Limb (tissue), 2 donors: ENCODE results near the gene NBDY.
"Not testable (repeated sequence)": the region's sequence is repeated elsewhere in the genome, so short reads cannot be mapped to it uniquely, and the experiment has no call there.

Experiments
- DNase-seq, 2 donors: peaks; one replicate each; pipeline ENCODE4 v3.0.0-alpha.2; 2016; ENCODE audit errors: extremely low spot score in 2 of 2

The NBDY gene

GRCh38 chrX:56800307-56800706 lies 71.3 kb downstream of the NBDY start:
- DNase-seq, result no peak

GRCh38 chrX:56800801-56801200 lies 71.8 kb downstream of the NBDY start:
- DNase-seq, result no peak

- DNase-seq, result no peak
Measured at GRCh38 chrX:56802428-56802827, 73.4 kb downstream of the NBDY start.

- peak; percentile 7 to 47 for DNase-seq
Measured at GRCh38 chrX:56802921-56803849, 74.1 kb downstream of the NBDY start.

- DNase-seq, result no peak
Measured at GRCh38 chrX:56803850-56804681, 75.0 kb downstream of the NBDY start.

GRCh38 chrX:56804867-56805266 lies 75.8 kb downstream of the NBDY start:
- no peak for DNase-seq

GRCh38 chrX:56805399-56805798 lies 76.4 kb downstream of the NBDY start:
- no peak for DNase-seq

- DNase-seq, result not testable (repeated sequence)
Measured at GRCh38 chrX:56806176-56806575, 77.1 kb downstream of the NBDY start.

- DNase-seq, result no peak
Measured at GRCh38 chrX:56811599-56811998, 82.6 kb downstream of the NBDY start.

- no peak for DNase-seq
Measured at GRCh38 chrX:56812515-56813105, 83.6 kb downstream of the NBDY start.

- no peak for DNase-seq
Measured at GRCh38 chrX:56813318-56813837, 84.3 kb downstream of the NBDY start.

- DNase-seq, result no peak
Measured at GRCh38 chrX:56817179-56817578, 88.1 kb downstream of the NBDY start.

- no peak for DNase-seq
Measured at GRCh38 chrX:56826020-56826419, 97.0 kb downstream of the NBDY start.

- no peak for DNase-seq
Measured at GRCh38 chrX:56833626-56834025, 104.6 kb downstream of the NBDY start.

- no peak for DNase-seq
Measured at GRCh38 chrX:56853436-56853835, 124.4 kb downstream of the NBDY start.

GRCh38 chrX:56857042-56857441 lies 128.0 kb downstream of the NBDY start:
- no peak for DNase-seq

- no peak for DNase-seq
Measured at GRCh38 chrX:56860888-56861287, 131.8 kb downstream of the NBDY start.
